Fibroblast of skin of right quadriceps (primary cell): ENCODE results near the gene TFRC.
"Not testable (repeated sequence)": the region's sequence is repeated elsewhere in the genome, so short reads cannot be mapped to it uniquely, and the experiment has no call there.

ENCODE experiments used
- DNase-seq: peaks from one replicate; pipeline ENCODE4 v3.0.0-alpha.2; 2013

Gene TFRC

GRCh38 chr3:196002721-196003120 is 79.2 kb downstream of the TFRC start:
- DNase-seq = not testable (repeated sequence)

- DNase-seq = not testable (repeated sequence)
Measured at GRCh38 chr3:196001240-196001639, 80.7 kb downstream of the TFRC start.

GRCh38 chr3:196000360-196000950 is 81.4 kb downstream of the TFRC start:
- DNase-seq = not testable (repeated sequence)

GRCh38 chr3:195999896-196000295 is 82.0 kb downstream of the TFRC start:
- no peak for DNase-seq
